ENCODE measurements around the gene LGALS3.

GRCh38 chr14:55124774-55125386, 4.2 kb upstream of the LGALS3 start:
- TF ChIP-seq POLR2AphosphoS5 (IDR thresholded peaks at IDR 0.05; ENCODE audit: low read depth, low read length) (no peak), POLR2A (IDR thresholded peaks at IDR 0.05; ENCODE audit: low read depth, low read length) (no peak), SPI1 (IDR thresholded peaks at IDR 0.05; ENCODE audit: low read depth, low read length) (no peak), PAX5 (IDR thresholded peaks at IDR 0.05; ENCODE audit: insufficient read depth, low read length, severe bottlenecking) (no peak)

Data from GM12891 (cell line).